ENCODE measurements around the gene UGT1A6. TPM values are rescaled to one million over a fixed set of nuclear protein-coding genes. Genes with fewer than 3 reads are reported as not detected.

The UGT1A6 gene
- total and polyA plus RNA-seq, 12 donors: not detected

DNA sequence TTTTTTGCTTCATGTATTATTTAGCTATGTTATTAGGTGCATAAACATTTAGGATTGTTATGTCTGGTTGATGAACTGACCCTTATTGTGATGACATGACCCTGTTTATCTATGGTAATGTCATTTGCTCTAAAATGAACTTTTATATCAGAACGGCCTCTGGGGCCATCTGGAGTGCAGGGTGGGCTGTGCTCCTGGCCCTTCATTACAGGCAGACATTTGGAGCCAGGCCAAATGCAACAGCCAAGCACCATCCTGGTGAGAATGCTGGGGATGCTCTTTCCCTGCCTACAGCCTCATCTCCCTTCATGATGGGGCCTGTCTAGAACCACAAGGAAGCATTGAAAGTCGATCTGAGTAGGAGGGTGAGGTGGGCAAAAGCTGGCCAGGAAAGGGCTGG, 123.6 kb downstream of the UGT1A6 start:
- DNase-seq (no peak), ATAC-seq (no peak)
- 30 to 35% methylated on average over 2 of the region's 2 CpGs for WGBS, 2 donors
- Histone ChIP-seq H3K36me3 (no peaks in the 10 kb centered on the region), H3K9me3 (peaks cover 0 to 9% (median 0%) of the 10 kb centered on the region in 11 donors), H3K4me1 (no peaks in the 10 kb centered on the region), H3K4me3 (no peak overlapping the region), H3K27me3 (peaks cover 0 to 35% (median 0%) of the 10 kb centered on the region in 7 donors), H3K27ac (no peak overlapping the region)
- TF ChIP-seq, protein P1, sequence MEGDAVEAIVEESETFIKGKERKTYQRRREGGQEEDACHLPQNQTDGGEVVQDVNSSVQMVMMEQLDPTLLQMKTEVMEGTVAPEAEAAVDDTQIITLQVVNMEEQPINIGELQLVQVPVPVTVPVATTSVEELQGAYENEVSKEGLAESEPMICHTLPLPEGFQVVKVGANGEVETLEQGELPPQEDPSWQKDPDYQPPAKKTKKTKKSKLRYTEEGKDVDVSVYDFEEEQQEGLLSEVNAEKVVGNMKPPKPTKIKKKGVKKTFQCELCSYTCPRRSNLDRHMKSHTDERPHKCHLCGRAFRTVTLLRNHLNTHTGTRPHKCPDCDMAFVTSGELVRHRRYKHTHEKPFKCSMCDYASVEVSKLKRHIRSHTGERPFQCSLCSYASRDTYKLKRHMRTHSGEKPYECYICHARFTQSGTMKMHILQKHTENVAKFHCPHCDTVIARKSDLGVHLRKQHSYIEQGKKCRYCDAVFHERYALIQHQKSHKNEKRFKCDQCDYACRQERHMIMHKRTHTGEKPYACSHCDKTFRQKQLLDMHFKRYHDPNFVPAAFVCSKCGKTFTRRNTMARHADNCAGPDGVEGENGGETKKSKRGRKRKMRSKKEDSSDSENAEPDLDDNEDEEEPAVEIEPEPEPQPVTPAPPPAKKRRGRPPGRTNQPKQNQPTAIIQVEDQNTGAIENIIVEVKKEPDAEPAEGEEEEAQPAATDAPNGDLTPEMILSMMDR (IDR thresholded peaks at IDR 0.05): no peak
- intact Hi-C loops (cut with DNase I): no loop called here

GRCh38 chr2:233816771-233817170, 124.1 kb downstream of the UGT1A6 start:
- DNase-seq: peak in 1 of 2 donors; percentile 34
- ATAC-seq: peak in 1 of 8 donors; percentile 16
- 71 to 77% methylated on average over 4 of the region's 4 CpGs for WGBS, 2 donors

GRCh38 chr2:233817361-233817911, 124.7 kb downstream of the UGT1A6 start:
- Histone ChIP-seq H3K27ac (no peak overlapping the region), H3K4me3 (no peak overlapping the region), H3K27me3 (peaks cover 0 to 34% (median 0%) of the 10 kb centered on the region in 7 donors), H3K9me3 (peaks cover 0 to 9% (median 0%) of the 10 kb centered on the region in 11 donors), H3K36me3 (no peaks in the 10 kb centered on the region), H3K4me1 (no peaks in the 10 kb centered on the region)
- DNase-seq (no peak), ATAC-seq (peak in 1 of 8 donors; percentile 5)
- intact Hi-C loops (cut with DNase I): no loop called here
- TF ChIP-seq, protein P1 (IDR thresholded peaks at IDR 0.05): no peak
- WGBS, 2 donors: 66 to 73% methylated on average over 3 of the region's 3 CpGs

More at GRCh38 chr2:233816771-233817170, 124.1 kb downstream of the UGT1A6 start:
- intact Hi-C loops (cut with DNase I): no loop called here
- Histone ChIP-seq H3K9me3 (peaks cover 0 to 9% (median 0%) of the 10 kb centered on the region in 11 donors), H3K27ac (no peak overlapping the region), H3K36me3 (no peaks in the 10 kb centered on the region), H3K27me3 (peaks cover 0 to 38% (median 0%) of the 10 kb centered on the region in 7 donors), H3K4me3 (no peak overlapping the region), H3K4me1 (no peaks in the 10 kb centered on the region)
- TF ChIP-seq, protein P1 (IDR thresholded peaks at IDR 0.05): no peak

- H3K4me3 ChIP-seq: no peak overlapping the region
- WGBS, 2 donors: 90 to 91% methylated on average over 11 of the region's 11 CpGs
- ATAC-seq (no peak), DNase-seq (no peak)
- peaks cover 0 to 34% (median 0%) of the 10 kb centered on the region in 7 donors for H3K27me3 ChIP-seq
- no peaks in the 10 kb centered on the region for H3K4me1 ChIP-seq
- TF ChIP-seq, protein P1 (IDR thresholded peaks at IDR 0.05): no peak
- H3K9me3 ChIP-seq: peaks cover 0 to 9% (median 0%) of the 10 kb centered on the region in 11 donors
- H3K27ac ChIP-seq: no peak overlapping the region
- intact Hi-C loops (cut with DNase I): no loop called here
- H3K36me3 ChIP-seq: no peaks in the 10 kb centered on the region
Measured at GRCh38 chr2:233817995-233818638, 125.4 kb downstream of the UGT1A6 start.

All from heart right ventricle (tissue), 16 donors.